ENCODE data around the gene CENPL. TPM values are rescaled to one million over a fixed set of nuclear protein-coding genes. Genes with fewer than 3 reads are reported as not detected.

Gene CENPL
- total and polyA plus RNA-seq, 8 donors, result 7.2 to 19.0 (median 11.3) TPM

DNA sequence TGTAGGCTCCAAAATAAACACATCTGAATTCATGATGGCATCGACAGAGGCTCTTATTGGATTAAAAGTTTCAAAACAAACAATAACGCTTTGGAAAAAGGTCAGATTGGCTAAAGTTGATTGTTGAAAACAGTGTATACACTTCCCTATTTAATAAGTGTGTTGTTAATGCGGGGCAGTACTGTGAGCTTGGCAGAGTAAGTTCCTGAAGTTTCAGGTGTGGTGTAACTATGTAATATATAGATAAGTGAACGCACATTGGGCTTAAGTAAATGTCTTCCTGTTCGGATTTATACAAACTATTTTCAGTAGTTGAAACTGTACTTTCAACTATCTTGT, 44.3 kb upstream of the CENPL start:
- Histone ChIP-seq H3K4me1 (peaks cover 34 to 72% of the 10 kb centered on the region in 2 donors), H3K4me3 (peak overlapping the region; percentile 72 to 87), H3K9me3 (no peaks in the 10 kb centered on the region), H3K27ac (peak overlapping the region; percentile 97 to 99), H3K36me3 (peaks cover 3 to 39% of the 10 kb centered on the region in 2 donors), H3K27me3 (no peaks in the 10 kb centered on the region)
- DNase-seq (no peak), ATAC-seq (peak; percentile 1)
- intact Hi-C loops (cut with DNase I), result no loop called here
- TF ChIP-seq, protein P1, sequence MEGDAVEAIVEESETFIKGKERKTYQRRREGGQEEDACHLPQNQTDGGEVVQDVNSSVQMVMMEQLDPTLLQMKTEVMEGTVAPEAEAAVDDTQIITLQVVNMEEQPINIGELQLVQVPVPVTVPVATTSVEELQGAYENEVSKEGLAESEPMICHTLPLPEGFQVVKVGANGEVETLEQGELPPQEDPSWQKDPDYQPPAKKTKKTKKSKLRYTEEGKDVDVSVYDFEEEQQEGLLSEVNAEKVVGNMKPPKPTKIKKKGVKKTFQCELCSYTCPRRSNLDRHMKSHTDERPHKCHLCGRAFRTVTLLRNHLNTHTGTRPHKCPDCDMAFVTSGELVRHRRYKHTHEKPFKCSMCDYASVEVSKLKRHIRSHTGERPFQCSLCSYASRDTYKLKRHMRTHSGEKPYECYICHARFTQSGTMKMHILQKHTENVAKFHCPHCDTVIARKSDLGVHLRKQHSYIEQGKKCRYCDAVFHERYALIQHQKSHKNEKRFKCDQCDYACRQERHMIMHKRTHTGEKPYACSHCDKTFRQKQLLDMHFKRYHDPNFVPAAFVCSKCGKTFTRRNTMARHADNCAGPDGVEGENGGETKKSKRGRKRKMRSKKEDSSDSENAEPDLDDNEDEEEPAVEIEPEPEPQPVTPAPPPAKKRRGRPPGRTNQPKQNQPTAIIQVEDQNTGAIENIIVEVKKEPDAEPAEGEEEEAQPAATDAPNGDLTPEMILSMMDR (IDR thresholded peaks at IDR 0.05), result no peak

DNA sequence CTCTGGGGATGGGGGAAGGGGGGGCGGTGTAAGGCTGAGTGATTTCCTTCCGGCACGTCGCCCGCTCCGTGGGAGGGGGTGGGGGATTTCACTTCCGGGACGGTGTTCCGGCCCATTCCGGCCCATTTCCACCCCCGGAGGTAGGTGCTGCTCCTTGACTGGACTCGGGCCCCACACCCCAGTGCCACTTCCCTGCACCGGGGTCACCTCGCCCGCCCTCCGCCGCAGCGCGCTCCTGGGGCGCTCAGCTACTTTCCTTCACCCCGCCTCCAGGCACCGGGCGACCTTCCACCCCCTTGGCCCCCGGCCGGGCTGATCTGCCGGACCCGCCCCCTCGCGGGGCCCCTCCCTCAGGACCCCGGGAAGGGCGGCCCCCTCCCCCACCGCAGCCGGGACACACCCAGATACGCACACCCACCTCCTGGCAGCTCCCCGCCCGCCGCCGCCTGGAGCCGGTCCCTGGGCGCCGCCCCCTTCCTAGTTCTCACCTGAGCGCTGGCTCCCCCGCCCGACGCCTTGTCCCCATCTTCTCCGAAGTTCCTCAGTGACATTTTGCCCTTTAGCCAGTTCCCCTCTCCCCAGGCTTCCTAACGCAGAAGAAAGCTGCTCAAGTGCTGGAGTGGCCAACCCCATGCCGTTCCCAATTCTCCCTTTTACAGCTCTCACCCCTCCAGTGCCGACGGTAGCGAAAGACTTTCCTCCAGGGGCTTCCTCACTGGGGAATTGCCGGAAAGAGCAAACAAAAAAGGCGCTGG, 43.8 kb upstream of the CENPL start, which contains the start of gene ZBTB37:
ZBTB37 (plus strand) TSS at position 115 of the 755 bp plus-strand sequence. CDS start 1,846 bp downstream, outside the sequence.
- intact Hi-C loops (cut with DNase I), result no loop called here

DNA sequence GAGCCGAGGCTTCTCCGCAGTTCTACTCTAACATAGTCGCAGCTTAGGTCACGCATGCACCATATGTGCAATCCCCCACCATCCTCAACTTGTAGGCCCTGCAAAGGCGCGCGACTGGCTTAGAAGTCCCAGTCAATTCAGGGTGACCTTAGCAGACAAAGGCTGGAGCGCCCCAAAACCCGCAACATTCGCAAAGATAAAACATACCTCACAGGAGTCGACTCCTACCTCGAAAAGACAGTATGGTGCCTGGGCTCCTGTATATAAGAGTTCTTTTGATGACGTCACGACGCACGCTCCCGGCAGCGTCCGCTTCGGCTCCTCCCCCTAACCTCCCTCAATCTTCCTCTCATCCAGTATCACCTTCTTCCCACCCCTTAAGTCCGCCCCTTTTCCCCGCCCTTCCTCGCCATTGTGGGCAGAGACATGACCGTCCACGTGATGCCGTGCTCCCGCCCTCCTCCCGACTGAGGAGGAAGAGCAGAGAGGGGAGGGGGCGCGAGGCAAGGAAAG, 43.1 kb upstream of the CENPL start, which contains the start of gene GAS5:
GAS5 (minus strand) TSS at position 237 of the 513 bp plus-strand sequence.
- Histone ChIP-seq H3K4me1 (peaks cover 34 to 77% of the 10 kb centered on the region in 2 donors), H3K36me3 (peaks cover 3 to 48% of the 10 kb centered on the region in 2 donors), H3K4me3 (peak within 1 kb of the TSS; percentile 72 to 87), H3K27ac (peak within 1 kb of the TSS; percentile 97 to 99), H3K27me3 (no peaks in the 10 kb centered on the region), H3K9me3 (no peaks in the 10 kb centered on the region)
- TF ChIP-seq, protein P1 (IDR thresholded peaks at IDR 0.05), result no peak
- DNase-seq (peak; percentile 99 to 100 (median 100)), ATAC-seq (peak; percentile 89)
- intact Hi-C loops (cut with DNase I), result no loop called here

More for the DNA sequence above, 43.8 kb upstream of the CENPL start, which contains the start of gene ZBTB37:
- peaks cover 3 to 42% of the 10 kb centered on the region in 2 donors for H3K36me3 ChIP-seq
- TF ChIP-seq, protein P1 (IDR thresholded peaks at IDR 0.05), result no peak
- ATAC-seq (peak; percentile 88), DNase-seq (peak in 3 of 4 donors; percentile 90 to 97 (median 94))
- H3K27me3 ChIP-seq, result no peaks in the 10 kb centered on the region
- H3K4me3 ChIP-seq, result peak within 1 kb of the TSS; percentile 72 to 87
- no peaks in the 10 kb centered on the region for H3K9me3 ChIP-seq
- peak within 1 kb of the TSS; percentile 97 to 99 for H3K27ac ChIP-seq
- peaks cover 34 to 77% of the 10 kb centered on the region in 2 donors for H3K4me1 ChIP-seq

DNA sequence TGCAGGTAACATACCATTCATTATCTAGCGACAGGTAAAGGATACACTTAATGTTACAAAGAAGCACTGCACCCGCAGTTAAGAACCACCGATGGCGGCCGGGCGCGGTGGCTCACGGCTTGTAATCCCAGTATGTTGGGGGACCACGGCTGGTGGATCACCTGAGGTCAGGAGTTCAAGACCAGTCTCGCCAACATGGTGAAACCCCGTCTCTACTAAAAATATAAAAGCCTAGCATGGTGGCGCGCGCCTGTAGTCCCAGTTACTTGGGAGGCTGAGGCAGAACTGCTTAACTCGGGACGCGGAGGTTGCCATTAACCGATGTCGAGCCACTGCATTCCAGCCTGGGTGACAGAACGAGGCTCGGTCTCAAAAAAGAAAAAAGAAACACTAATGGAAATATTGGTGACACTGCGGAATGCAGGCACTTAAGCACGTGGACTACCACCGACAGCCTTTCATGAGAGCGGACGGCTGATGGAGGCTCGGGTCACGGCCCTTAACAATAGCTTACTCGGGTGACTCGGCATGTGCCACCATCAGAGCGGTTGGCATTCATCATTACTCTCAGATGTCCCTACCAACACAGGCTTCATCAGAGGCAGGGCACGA, 42.6 kb upstream of the CENPL start:
- Histone ChIP-seq H3K36me3 (peaks cover 3 to 53% of the 10 kb centered on the region in 2 donors), H3K4me1 (peaks cover 33 to 73% of the 10 kb centered on the region in 2 donors), H3K27me3 (no peaks in the 10 kb centered on the region), H3K4me3 (peak overlapping the region; percentile 72 to 87), H3K27ac (peak overlapping the region; percentile 97 to 99), H3K9me3 (no peaks in the 10 kb centered on the region)
- peak in 1 of 4 donors; percentile 82 for DNase-seq
- intact Hi-C loops (cut with DNase I), result no loop called here
- TF ChIP-seq, protein P1 (IDR thresholded peaks at IDR 0.05), result no peak
- peak; percentile 1 for ATAC-seq

Data from left lung (tissue), 10 donors.